Activated CD4-positive, alpha-beta T cell treated with anti-CD3 and anti-CD28 coated beads, Interleukin-2, Interleukin-4, amounts not matched to agents 100 ng/mL and 50 ng/mL, durations not matched to agents 16 hours and 8 hours (primary cell): ENCODE results near the gene LILRB5.
"Not testable (repeated sequence)": the region's sequence is repeated elsewhere in the genome, so short reads cannot be mapped to it uniquely, and the experiment has no call there.

Experiments used
- DNase-seq: peaks from one replicate; pipeline ENCODE4 v3.0.0-alpha.2; 2020; ENCODE audit warnings: low spot score

LILRB5 gene

DNA sequence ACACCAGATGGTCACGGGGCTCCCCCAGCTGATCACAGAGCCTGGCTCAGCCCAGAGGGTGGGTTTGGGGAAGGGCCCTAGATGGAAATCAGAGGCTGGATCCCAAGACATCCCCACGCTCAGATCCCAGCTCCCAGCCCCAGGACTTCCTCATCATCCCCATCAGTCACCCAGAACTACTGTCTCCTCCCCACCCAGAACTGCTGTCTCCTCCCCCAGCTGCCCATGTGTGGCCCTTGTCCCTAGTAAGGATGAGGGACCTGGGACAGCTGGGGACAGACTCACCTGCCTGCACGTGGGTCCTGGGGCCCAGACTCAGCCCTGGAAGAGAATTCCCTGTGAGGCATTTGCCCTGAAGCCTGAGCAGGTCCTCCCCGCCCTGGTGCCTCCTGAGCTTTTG, 14.8 kb downstream of the LILRB5 start:
- DNase-seq, result not testable (repeated sequence)

DNA sequence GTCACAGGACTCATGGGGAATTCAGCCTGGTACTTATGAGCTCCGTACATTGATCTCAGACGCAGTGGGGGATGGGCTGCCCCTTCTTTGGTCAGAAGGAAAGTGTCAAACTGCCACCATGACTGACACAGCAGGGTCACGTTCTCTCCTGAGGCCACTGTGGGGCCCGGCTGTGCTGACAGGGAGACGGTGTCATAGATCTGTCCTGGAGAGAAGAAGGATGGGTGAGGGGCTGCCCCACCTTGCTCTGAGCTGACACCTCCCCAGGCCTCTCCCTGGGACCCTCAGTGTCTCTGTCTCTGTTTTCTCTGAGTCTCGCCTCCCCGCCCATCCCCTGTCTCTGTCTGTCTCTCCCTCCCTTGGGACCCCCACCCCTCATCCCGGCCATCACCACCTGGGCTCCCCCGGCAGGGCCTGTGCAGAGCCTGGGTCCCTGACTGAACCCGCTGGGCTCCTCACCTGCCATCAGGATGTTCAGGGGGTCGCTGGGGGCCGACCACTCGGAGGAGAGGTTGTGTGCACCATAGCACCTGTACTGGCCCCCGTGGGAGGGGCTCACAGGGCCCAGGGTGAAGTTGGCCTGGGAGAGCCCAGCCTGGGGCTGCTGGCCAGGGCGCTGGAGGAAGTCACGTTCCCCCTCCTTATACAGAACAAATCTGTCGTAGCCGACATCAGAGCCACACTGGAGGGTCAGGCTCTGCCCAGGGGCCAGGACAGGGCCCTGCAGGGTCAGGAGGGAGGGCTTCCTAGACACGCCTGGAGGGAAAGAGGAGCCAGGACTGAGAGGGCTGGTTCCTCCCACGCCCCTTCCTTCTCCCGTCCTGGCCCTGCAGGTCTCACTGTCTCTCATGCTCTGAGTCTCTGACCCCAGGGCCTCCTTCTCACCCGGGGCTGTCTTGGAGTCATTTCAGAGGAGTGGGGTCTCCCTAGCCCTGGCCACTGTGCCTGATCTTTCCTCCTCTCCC, 16.4 kb downstream of the LILRB5 start:
- not testable (repeated sequence) for DNase-seq

DNA sequence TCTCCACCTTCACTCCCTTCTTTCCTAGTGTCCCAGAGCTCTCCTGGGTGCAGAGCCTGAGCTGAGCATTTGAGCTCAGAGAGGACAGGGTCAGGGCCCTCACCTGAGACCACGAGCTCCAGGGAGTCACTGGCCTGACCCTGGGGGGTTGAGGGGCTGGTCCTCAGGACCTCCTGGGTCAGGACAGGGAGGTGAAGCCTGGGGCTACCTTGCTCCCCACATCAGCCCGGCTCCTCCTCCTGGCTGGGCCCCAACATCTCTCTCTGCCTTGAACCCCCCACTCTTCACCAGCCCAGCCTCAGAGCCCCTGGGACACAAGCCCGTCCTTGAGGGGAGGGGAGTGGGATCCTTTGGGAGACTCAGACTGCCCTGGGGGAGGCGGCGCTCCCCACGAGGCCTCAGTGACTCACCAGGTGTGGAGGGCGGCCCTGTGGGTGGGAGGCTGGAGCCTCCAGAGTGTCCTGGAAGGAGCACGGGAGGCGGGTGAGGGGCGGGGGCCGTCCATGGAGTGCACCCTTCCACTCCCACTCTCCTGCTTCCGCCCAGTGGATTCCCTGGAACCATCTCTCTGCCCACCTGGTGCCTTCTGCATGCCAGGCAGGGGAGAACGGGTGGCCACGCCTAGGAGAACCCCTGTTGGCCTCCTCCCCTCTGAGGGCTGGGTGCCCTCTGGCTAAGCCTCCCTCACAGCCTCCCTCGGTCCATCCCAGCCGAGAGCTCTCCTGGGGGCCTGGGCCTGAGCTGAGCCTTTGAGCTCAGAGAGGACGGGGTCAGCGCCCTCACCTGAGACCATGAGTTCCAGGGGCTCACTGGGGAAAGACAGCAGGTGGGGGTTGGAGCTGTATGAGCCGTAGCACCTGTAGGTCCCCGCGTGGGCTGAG, 17.3 kb downstream of the LILRB5 start:
- not testable (repeated sequence) for DNase-seq

DNA sequence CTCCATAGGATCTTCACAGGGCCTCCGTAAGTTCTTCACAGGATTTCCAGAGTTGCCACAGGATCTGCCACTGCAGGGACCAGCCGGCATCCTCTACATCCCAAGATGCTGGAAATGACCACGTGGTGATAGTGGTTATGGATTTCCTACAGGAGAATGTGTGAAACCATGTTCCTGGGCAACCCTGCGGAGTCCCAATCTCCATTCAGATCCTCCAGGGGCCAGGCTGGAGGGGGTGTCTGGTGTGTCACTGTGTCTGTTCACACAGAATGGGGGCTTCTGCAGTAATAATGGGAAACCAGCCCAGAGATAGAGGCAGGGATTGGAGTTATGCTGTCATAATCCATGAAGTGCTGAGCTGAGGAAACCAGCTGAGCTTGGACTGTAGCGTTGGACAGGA, 23.1 kb downstream of the LILRB5 start:
- no peak for DNase-seq

DNA sequence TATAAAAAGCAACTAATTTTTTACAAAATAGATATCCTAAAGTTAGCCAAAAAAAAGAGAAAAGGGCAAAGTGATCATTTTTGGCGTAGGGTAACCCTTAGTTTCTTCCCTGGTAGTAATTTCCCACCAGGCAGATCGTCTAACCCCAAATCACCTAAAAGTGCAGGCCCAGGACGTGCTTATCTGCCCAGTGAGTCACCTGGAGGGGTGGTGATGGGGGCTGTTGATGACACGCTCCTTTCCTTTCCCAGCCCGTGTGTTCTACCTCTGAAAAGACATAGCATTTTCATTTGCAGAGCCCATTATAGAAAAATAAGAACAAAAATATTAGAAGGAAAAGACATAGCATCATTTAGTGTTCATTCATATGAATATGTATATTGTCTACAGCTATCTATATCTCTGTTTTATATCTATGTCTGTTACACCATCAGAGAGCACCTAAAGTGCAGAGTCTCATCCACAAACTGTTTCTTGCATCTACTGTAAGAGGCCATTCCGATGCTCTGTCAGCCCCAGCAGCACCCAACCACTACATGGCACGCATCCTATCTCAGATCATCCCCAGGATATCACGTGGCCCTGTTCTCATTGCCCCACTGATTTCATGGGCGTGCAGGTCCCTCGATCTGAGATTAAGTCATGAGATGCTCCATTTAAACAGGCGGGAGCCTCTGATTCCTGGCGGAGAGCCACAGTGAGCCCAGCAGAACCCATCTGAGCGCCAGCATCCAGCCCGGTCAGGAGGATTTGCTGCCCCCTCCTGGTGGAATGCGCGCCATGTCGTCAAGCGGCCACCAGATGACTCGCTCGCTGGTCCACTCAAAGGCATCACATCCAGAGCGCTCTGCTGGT, 25.8 kb downstream of the LILRB5 start:
- peak; percentile 79 for DNase-seq

DNA sequence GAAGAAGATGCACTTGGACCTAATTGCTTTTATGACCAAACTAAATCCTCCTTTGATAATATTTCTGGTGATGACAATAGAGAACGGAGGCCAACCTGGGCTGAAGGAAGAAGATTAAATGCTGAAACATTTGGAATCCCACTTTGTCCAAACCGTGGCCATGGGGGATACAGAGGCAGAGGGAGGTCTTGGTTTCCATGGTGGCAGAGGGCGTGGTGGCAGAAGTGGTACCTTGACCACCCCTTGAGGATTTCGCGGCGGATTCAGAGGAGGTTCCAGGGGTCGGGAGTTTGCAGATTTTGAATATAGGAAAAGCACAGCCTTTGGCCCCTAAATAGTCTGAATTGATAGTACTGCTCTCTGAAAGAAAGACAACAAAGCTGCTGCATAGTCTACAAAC, 27.0 kb downstream of the LILRB5 start:
- DNase-seq, result no peak

DNA sequence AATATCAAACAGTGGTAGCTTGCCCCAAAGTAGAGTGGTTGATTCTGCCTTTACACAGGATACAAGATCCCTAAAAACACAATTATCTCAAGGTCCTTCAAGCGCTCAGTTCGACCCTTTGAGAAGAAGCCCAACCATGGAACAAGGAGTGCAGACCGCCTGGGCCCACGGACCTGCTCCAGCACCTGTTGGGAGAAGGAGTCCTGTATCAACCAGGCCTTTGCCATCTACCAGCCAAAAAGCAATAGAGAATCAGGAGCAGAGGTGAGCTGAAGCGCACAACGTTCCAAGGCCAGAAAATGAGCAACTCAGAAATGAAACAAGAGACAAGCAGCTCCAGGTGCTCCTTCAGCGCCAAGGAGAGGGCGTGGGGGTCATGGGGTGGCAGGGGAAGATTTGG, 27.9 kb downstream of the LILRB5 start:
- no peak for DNase-seq

DNA sequence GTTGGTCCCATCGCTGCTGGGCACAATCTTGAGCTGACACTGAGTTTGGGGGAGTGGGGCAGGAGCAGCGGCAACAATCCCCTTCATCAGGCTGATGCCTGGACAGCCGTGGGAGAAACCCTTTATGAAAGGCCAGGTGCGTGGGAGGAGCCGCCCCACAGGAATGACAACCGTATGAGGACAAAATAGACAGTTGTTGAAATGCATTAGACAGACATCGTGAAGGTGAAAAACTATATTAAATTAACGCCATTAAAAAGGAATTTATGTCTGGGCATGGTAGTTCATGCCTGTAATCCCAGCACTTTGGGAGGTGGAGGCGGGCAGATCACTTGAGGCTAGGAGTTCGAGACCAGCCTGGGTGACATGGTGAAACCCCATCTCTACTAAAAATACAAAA, 32.5 kb downstream of the LILRB5 start:
- DNase-seq, result not testable (repeated sequence)

DNA sequence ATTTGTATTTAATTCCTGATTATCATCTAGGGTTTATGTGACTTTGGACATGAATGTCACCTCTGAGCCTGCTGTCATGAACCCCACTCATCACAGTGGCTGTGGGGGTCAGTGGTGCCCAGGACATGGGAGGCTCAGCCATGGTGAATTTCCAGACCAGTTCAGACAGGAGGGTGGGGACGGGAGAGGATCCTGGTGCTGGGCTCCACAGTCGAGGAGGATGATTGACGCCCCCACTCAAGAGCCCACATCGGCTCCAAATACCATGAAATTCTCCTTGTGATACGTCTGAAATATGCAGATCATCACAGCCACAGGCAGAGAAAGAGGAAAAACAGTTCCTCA, 33.2 kb downstream of the LILRB5 start:
- DNase-seq, result not testable (repeated sequence)

DNA sequence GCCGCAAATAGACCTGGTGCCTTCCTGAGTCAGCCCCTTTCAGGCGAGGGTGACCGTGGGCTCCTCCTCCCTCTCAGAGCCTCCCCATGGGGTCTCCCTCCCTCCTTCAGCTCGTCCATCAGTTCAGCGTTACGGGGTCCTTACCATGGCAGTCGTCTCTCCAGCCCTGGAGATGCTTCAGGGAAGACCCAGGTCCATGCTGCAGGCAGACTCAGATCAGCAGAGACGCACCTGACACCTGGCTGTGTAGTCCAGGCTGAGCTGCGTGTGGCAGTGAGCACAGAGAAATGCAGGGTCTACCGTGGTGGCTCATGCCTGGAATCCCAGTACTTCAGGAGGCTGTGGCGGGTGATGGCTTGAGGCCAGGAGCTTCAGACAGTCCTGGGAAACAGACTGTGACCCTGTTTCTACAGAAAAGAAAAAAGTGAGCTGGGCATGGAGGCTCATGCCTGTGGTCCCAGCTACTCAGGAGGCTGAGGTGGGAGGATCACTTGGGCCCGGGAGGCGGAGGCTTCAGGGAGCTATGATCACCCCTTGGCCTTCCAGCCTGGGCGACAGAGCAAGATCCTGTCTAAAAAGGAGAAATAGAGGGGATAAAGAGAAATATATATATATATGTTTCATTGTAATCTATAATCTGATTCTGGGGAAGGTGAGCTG, 33.7 kb downstream of the LILRB5 start:
- DNase-seq, result not testable (repeated sequence)

DNA sequence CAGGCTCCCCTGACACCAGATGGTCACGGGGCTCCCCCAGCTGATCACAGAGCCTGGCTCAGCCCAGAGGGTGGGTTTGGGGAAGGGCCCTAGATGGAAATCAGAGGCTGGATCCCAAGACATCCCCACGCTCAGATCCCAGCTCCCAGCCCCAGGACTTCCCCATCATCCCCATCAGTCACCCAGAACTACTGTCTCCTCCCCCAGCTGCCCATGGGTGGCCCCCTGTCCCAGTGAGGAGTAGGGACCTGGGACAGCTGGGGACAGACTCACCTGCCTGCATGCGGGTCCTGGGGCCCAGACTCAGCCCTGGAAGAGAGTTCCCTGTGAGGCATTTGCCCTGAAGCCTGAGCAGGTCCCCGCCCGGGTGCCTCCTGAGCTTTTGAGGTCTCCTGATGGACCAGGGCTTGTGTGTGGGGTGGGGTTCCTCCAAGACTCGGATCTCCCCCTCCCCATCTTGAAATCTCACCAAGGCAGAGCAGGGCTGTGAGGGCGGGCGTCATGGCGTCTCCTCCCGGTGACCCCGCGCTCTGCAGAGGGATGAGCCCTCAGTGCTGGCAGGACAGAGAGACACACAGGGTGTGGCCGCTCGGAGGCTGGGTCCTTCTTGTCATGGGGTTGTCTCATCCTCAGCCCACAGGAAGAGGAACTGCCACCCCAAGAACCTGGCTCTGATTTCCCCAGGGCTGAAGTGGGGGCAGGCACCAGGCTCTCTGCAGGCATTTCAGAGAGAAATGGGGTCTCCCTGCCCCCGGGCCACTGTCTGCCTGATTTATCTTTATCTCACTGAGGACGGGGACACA, 34.4 kb downstream of the LILRB5 start, which contains the start of gene LILRB3:
Gene LILRB3 (minus strand): TSS at position 534 of the 803 bp plus-strand sequence. CDS start 31 bp downstream, at position 503.
- DNase-seq, result not testable (repeated sequence)

DNA sequence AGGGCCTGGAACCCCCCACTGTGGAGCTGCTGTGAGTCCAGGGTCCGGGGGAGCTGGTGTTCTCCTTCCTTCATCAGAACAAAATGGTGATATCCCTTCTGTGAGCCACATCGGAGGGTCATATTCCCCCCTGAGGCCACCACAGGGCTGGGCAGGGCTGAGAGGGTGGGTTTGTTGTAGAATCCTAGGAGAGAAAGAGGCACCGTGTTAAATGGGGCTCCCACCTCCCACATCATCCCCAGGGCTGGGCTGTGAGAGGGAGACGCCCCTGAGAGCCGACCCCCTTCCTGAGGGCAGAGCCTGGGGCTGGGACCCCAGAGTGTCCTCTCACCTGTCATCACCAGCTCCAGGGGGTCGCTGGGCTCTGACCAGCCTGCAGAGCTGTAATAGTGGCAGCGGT, 35.1 kb downstream of the LILRB5 start:
- DNase-seq, result not testable (repeated sequence)

DNA sequence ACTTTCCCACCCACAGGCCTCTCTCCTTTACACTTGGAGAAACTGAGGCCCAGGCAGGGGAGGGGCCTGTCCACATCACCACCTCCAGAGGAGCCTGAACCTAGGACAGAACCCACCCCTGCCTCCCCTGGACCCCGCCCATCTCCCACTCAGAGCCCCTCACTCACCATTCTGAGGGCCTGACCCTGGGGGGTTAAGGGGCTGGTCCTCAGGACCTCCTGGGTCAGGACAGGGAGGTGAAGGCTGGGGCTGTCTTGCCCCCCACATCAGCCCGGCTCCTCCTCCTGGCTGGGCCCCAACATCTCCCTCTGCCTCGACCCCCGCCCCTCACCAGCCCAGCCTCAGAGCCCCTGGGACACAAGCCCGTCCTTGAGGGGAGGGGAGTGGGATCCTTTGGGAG, 37.4 kb downstream of the LILRB5 start:
- DNase-seq, result not testable (repeated sequence)

DNA sequence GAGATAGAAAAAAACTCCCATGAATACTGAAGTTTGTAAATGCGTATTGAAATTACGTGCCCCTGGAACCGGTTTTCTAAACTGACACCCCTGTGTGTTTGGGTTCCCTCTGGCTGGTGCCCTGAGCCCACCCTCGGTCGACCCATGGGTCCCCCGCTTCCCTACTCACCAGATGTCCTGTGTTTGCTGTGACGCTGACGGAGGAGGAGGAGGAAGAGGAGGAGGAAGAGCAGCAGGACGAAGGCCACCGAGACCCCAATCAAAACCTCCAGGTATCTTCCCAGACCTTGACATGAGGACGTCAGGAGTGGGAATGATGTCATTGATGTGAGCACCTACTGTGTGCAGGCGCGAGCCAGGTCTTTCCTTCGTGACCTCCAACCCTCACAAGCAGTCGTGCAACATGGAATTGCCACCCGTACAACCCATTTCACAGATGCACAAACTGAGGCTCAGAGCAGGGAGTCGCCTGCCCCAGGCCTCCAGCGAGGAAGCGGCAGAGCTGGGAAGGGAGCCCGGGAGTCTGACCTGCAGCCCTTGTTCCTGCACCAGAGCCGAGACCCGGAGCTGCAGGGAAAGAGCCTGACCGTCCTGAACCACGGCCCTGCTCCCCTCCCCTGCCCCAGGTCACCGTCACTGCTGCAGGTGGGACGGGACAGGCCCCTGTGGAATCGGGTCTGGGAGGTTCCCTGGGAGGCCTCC, 38.0 kb downstream of the LILRB5 start:
- DNase-seq, result no peak

DNA sequence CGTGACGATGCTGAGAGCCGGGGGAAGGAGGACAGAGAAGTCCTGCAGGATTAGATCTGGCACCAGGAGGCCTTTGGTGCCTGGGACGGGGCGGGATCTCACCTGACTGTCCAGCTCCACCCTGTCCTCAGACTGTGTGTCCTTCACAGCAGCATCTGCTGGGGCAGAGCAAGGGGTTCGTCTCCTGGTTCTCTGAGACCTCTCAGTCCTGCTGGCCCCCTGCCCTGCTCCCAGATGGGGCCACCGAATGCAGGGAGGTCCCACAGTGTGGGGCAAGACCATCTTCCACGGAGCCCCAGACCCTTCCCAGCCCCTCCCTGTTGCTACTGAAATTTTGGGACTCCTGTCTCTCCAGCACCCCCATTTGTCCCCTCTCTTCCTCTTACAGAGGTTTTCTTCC, 38.8 kb downstream of the LILRB5 start:
- DNase-seq, result no peak

DNA sequence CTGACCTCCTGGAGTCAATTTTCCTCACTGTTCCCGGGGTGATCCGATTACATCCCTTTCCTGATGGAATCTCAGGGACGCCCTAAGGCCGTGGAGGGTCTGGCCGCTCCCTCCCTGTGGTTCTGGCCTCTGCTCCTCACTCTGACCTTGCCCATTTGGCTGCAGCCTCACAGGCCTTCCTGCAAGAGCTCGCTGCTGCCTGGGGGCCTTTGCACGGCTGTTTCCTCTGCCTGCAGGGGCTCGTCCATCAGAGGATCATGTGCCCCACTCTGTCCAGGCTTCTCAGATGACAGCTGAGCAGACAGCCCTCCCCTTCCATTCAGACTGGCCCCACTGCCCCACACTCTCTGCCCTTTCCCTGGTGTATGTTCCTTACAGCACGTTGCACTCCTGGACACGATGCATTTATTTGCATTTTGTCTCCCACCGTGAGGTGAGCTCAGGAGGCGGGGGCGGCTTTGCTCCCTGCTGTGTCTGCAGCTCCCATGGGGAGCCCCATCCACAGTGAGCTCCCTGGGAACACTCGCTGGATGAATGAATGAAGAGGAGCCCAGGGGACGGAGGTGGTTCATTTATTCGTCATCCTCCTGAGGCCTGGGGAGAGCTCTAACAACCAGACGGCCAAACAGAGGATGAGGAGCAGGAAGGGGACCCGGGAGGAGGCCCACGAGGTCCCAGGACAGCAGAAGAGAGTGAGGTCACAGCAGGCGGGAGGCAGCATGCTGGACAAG, 39.4 kb downstream of the LILRB5 start:
- DNase-seq, result not testable (repeated sequence)

DNA sequence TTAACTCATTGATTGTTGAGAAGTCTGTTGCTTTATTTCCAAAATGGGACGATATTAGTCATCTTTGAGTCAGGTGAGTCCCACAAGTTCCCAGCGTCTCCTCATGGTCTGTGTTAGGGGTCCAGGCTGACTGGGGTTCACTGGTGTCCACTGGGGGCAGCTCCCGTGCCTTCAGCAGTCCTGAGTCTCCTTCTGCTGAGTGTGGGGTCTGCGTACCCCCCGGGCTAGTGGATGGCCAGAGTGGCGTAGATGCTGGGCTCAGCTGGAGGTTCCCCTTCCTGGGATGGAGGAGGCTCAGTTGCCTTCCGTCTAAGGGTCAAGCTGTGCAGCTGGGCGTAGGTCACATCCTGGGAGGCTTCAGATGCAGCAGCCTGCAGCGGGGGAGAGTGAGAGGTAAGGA, 40.2 kb downstream of the LILRB5 start:
- no peak for DNase-seq

DNA sequence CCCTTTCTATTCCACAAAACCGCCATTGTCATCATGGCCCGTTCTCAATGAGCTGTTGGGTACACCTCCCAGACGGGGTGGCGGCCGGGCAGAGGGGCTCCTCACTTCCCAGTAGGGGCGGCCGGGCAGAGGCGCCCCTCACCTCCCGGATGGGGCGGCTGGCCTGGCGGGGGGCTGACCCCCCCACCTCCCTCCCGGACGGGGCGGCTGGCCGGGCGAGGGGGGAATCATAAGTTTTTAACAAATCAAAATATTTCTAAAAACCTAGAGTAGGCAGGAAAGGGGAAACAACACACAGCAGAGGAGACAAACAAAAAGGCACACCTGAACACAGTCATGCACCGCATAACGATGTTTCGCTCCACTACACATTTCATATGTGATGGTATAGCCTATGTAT, 42.3 kb downstream of the LILRB5 start:
- DNase-seq, result not testable (repeated sequence)

DNA sequence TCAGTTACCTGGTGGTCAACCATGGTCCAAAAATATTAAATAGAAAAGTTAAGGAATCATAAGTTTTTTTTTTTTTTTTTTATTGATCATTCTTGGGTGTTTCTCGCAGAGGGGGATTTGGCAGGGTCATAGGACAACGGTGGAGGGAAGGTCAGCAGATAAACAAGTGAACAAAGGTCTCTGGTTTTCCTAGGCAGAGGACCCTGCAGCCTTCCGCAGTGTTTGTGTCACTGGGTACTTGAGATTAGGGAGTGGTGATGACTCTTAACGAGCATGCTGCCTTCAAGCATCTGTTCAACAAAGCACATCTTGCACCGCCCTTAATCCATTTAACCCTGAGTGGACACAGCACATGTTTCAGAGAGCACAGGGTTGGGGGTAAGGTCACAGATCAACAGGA, 42.9 kb downstream of the LILRB5 start:
- DNase-seq, result not testable (repeated sequence)
